ENCODE measurements around the gene PTPRN2. TPM values are rescaled to one million over a fixed set of nuclear protein-coding genes. Genes with fewer than 3 reads are reported as not detected.

PTPRN2 gene
- total RNA-seq, 2 donors from 2014 or later: 0.35 to 0.61 TPM

GRCh38 chr7:158321936-158322615 lies 265.5 kb downstream of the PTPRN2 start:
- Mint-ChIP-seq H3K27ac (no peak overlapping the region), H3K9me3 (peaks cover 8 to 16% of the 10 kb centered on the region in 2 donors), H3K36me3 (peaks cover 8 to 9% of the 10 kb centered on the region in 2 donors)
- DNase-seq (ENCODE audit: low spot score in 2 of 2) (no peak), ATAC-seq (no peak)

GRCh38 chr7:158321056-158321700 lies 266.4 kb downstream of the PTPRN2 start:
- no peak for DNase-seq (ENCODE audit: low spot score in 2 of 2)
- no peak for ATAC-seq
- no peak overlapping the region for H3K27ac Mint-ChIP-seq
- H3K36me3 Mint-ChIP-seq: no peaks in the 10 kb centered on the region
- H3K9me3 Mint-ChIP-seq: peaks cover 0 to 8% of the 10 kb centered on the region in 2 donors

GRCh38 chr7:158320328-158320727 lies 267.3 kb downstream of the PTPRN2 start:
- Mint-ChIP-seq H3K36me3 (no peaks in the 10 kb centered on the region), H3K9me3 (peaks cover 0 to 8% of the 10 kb centered on the region in 2 donors), H3K27ac (no peak overlapping the region)
- DNase-seq (ENCODE audit: low spot score in 2 of 2) (no peak), ATAC-seq (no peak)

GRCh38 chr7:158318511-158318913 lies 269.1 kb downstream of the PTPRN2 start:
- no peak overlapping the region for H3K27ac Mint-ChIP-seq
- no peak for DNase-seq (ENCODE audit: low spot score in 2 of 2)
- ATAC-seq: no peak
- H3K36me3 Mint-ChIP-seq: no peaks in the 10 kb centered on the region
- H3K9me3 Mint-ChIP-seq: peaks cover 0 to 8% of the 10 kb centered on the region in 2 donors

- peaks cover 0 to 2% of the 10 kb centered on the region in 2 donors for H3K36me3 Mint-ChIP-seq
- no peak for DNase-seq (ENCODE audit: low spot score in 2 of 2)
Measured at GRCh38 chr7:158317238-158318205, 270.1 kb downstream of the PTPRN2 start.

GRCh38 chr7:158316466-158317031 lies 271.1 kb downstream of the PTPRN2 start:
- peaks cover 0 to 8% of the 10 kb centered on the region in 2 donors for H3K36me3 Mint-ChIP-seq
- H3K27ac Mint-ChIP-seq: no peak overlapping the region
- H3K9me3 Mint-ChIP-seq: peaks cover 11 to 16% of the 10 kb centered on the region in 2 donors
- DNase-seq (ENCODE audit: low spot score in 2 of 2) (no peak), ATAC-seq (no peak)

More at GRCh38 chr7:158317238-158318205, 270.1 kb downstream of the PTPRN2 start:
- Mint-ChIP-seq H3K27ac (no peak overlapping the region), H3K9me3 (peaks cover under 1 to 9% of the 10 kb centered on the region in 2 donors)
- no peak for ATAC-seq

- no peak overlapping the region for H3K27ac Mint-ChIP-seq
- ATAC-seq (no peak), DNase-seq (ENCODE audit: low spot score in 2 of 2) (no peak)
- H3K9me3 Mint-ChIP-seq: peaks cover 11 to 16% of the 10 kb centered on the region in 2 donors
- H3K36me3 Mint-ChIP-seq: peaks cover 0 to 8% of the 10 kb centered on the region in 2 donors
Measured at GRCh38 chr7:158315881-158316280, 271.7 kb downstream of the PTPRN2 start.

GRCh38 chr7:158315326-158315725 lies 272.3 kb downstream of the PTPRN2 start:
- peaks cover 0 to 8% of the 10 kb centered on the region in 2 donors for H3K36me3 Mint-ChIP-seq
- ATAC-seq (no peak), DNase-seq (ENCODE audit: low spot score in 2 of 2) (no peak)
- no peak overlapping the region for H3K27ac Mint-ChIP-seq
- H3K9me3 Mint-ChIP-seq: peaks cover 11 to 14% of the 10 kb centered on the region in 2 donors

- ATAC-seq (no peak), DNase-seq (ENCODE audit: low spot score in 2 of 2) (no peak)
- Mint-ChIP-seq H3K9me3 (peaks cover 11 to 18% of the 10 kb centered on the region in 2 donors), H3K27ac (no peak overlapping the region), H3K36me3 (peaks cover 0 to 18% of the 10 kb centered on the region in 2 donors)
Measured at GRCh38 chr7:158314394-158314793, 273.2 kb downstream of the PTPRN2 start.

GRCh38 chr7:158313931-158314330 lies 273.7 kb downstream of the PTPRN2 start:
- no peak overlapping the region for H3K27ac Mint-ChIP-seq
- H3K9me3 Mint-ChIP-seq: peaks cover 11 to 19% of the 10 kb centered on the region in 2 donors
- no peak for DNase-seq (ENCODE audit: low spot score in 2 of 2)
- H3K36me3 Mint-ChIP-seq: peaks cover 0 to 19% of the 10 kb centered on the region in 2 donors
- no peak for ATAC-seq

- ATAC-seq (no peak), DNase-seq (ENCODE audit: low spot score in 2 of 2) (no peak)
- Mint-ChIP-seq H3K27ac (no peak overlapping the region), H3K36me3 (peaks cover under 1 to 19% of the 10 kb centered on the region in 2 donors), H3K9me3 (peaks cover 11 to 24% of the 10 kb centered on the region in 2 donors)
Measured at GRCh38 chr7:158312789-158313188, 274.8 kb downstream of the PTPRN2 start.

GRCh38 chr7:158311791-158312190 lies 275.8 kb downstream of the PTPRN2 start:
- Mint-ChIP-seq H3K36me3 (peaks cover 5 to 25% of the 10 kb centered on the region in 2 donors), H3K9me3 (peaks cover 17 to 31% of the 10 kb centered on the region in 2 donors), H3K27ac (no peak overlapping the region)
- no peak for DNase-seq (ENCODE audit: low spot score in 2 of 2)
- ATAC-seq: no peak

GRCh38 chr7:158310924-158311666 lies 276.5 kb downstream of the PTPRN2 start:
- Mint-ChIP-seq H3K9me3 (peaks cover 21 to 36% of the 10 kb centered on the region in 2 donors), H3K36me3 (peaks cover 9 to 25% of the 10 kb centered on the region in 2 donors), H3K27ac (no peak overlapping the region)
- ATAC-seq (no peak), DNase-seq (ENCODE audit: low spot score in 2 of 2) (no peak)

- H3K36me3 Mint-ChIP-seq: peaks cover 10 to 25% of the 10 kb centered on the region in 2 donors
- peaks cover 21 to 41% of the 10 kb centered on the region in 2 donors for H3K9me3 Mint-ChIP-seq
- DNase-seq (ENCODE audit: low spot score in 2 of 2) (no peak), ATAC-seq (no peak)
- H3K27ac Mint-ChIP-seq: no peak overlapping the region
Measured at GRCh38 chr7:158309868-158310763, 277.5 kb downstream of the PTPRN2 start.

GRCh38 chr7:158308001-158308400 lies 279.6 kb downstream of the PTPRN2 start:
- no peak for ATAC-seq
- Mint-ChIP-seq H3K27ac (no peak overlapping the region), H3K36me3 (peaks cover 10 to 25% of the 10 kb centered on the region in 2 donors), H3K9me3 (peaks cover 21 to 41% of the 10 kb centered on the region in 2 donors)
- no peak for DNase-seq (ENCODE audit: low spot score in 2 of 2)
